KOPT-K1 (cell line): ENCODE data around the gene SMIM43.
"Not testable (repeated sequence)": the region's sequence is repeated elsewhere in the genome, so short reads cannot be mapped to it uniquely, and the experiment has no call there.

Experiments
- H3K27ac ChIP-seq: fragments of 200-600 bp; sonication (generic); 2 replicates; pipeline ENCODE4 v1.5.1; 2016; ENCODE audit warnings: antibody characterized with exemption, mild to moderate bottlenecking, low read depth, low read length; ENCODE audit not compliant: poor library complexity, severe bottlenecking
- H3K36me3 ChIP-seq: fragments of 200-600 bp; sonication (generic); 2 replicates; pipeline ENCODE4 v1.5.1; 2017; ENCODE audit warnings: antibody characterized with exemption, mild to moderate bottlenecking, low read length, moderate library complexity; ENCODE audit not compliant: insufficient read depth
- H3K9me3 ChIP-seq: fragments of 200-600 bp; sonication (generic); 2 replicates; pipeline ENCODE4 v1.5.1; 2017; ENCODE audit warnings: antibody characterized with exemption, low read length, mild to moderate bottlenecking; ENCODE audit not compliant: insufficient read depth, poor library complexity, severe bottlenecking

SMIM43 gene

GRCh38 chr4:121765971-121766538, 1.1 kb upstream of the SMIM43 start:
- no peaks in the 10 kb centered on the region for H3K9me3 ChIP-seq
- H3K36me3 ChIP-seq = no peaks in the 10 kb centered on the region
- H3K27ac ChIP-seq = no peak overlapping the region

DNA sequence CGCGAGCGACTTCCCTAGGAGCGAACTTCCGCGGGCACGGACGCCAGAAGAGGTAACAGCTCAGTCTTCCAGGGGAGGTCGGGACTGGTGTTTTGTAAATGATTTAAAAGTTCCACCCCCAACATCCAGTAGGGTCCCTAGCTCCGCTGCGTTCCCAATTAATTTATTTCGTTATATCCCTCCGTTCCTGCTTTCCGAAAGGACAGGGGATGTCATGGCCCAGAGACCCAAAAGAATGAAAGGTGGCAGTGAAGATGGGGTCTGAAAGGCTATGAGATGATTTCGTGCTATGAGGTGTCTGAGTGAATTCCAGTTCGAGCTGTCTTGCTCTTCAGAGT, 373 bp upstream of the SMIM43 start:
- no peak overlapping the region for H3K27ac ChIP-seq

GRCh38 chr4:121764303-121764701, 662 bp downstream of the SMIM43 start:
- no peaks in the 10 kb centered on the region for H3K9me3 ChIP-seq
- no peak overlapping the region for H3K27ac ChIP-seq
- H3K36me3 ChIP-seq = no peaks in the 10 kb centered on the region

More for the DNA sequence above, 373 bp upstream of the SMIM43 start:
- Histone ChIP-seq H3K36me3 (no peaks in the 10 kb centered on the region), H3K9me3 (no peaks in the 10 kb centered on the region)

GRCh38 chr4:121760205-121760604, 4.8 kb downstream of the SMIM43 start:
- Histone ChIP-seq H3K9me3 (no peaks in the 10 kb centered on the region), H3K36me3 (no peaks in the 10 kb centered on the region), H3K27ac (no peak overlapping the region)

DNA sequence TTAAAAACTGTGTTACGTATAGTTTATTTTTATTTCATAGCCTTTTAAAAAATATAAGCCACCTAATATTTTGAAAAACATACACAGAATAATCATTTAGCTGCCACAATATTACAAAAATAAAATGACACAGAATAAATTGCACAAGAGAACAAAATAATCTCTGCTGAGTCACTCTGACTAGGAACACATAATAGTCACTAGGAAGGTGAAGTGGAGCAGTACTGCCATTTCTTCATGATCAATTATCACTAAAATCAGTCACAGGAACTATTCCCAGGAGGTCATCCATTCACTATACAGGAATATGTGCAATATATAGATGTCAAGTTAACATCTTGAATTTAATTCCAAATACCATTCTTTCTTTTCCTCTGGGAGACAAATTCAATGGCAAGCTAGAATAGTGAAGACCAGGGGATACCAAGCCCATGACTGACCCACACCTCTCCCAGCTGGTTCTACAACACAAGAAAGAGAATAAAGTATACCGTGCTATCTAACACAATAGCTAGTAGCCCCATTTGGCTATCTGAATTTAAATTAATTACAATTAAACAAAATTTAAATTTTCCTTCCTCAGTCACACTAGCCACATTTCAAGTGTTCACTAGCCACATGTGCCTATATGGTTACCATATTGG, 5.9 kb downstream of the SMIM43 start:
- no peaks in the 10 kb centered on the region for H3K9me3 ChIP-seq
- H3K36me3 ChIP-seq = no peaks in the 10 kb centered on the region
- no peak overlapping the region for H3K27ac ChIP-seq

- H3K27ac ChIP-seq, H3K9me3 ChIP-seq, H3K36me3 ChIP-seq: not testable (repeated sequence)
Measured at GRCh38 chr4:121752142-121752541, 12.8 kb downstream of the SMIM43 start.

DNA sequence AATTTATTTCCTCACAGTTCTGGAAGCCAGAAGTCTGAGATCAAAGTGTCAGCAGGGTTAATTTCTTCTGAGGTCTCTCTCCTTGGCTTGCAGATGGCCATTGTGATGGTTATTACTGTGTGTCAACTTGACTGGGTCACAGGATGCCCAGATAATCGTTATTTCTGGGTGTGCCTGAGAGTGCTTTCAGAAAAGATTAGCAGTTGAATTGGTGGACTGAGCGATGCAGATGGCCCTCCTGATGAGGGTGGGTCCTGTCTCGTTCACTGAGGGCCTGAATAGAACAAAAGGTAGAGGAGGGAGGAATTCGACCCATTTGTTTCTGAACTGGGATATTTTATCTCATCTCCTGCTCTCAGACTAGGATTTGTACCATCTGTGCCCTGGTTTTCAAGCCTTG, 15.7 kb downstream of the SMIM43 start:
- Histone ChIP-seq H3K36me3 (no peaks in the 10 kb centered on the region), H3K9me3 (no peaks in the 10 kb centered on the region), H3K27ac (no peak overlapping the region)

DNA sequence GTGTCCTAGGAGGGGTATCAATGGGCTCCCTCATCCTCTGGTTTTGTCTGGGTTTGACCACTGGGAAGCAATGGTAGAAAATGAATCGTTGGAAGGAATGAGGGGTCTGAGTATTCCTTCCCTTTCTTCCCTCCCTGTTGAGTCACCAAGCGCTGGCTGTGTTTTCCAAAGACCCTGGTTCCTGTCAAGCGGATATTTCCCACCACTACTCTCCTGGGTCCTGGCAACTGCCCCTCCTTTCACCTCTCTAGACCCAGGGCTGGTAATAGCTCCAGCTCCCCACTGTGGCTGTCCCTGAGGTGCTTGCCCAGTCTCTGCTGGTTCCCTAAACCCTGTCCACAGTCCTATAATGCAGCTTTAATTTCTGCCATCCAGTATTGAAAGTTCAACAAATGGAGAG, 22.2 kb downstream of the SMIM43 start:
- no peak overlapping the region for H3K27ac ChIP-seq

DNA sequence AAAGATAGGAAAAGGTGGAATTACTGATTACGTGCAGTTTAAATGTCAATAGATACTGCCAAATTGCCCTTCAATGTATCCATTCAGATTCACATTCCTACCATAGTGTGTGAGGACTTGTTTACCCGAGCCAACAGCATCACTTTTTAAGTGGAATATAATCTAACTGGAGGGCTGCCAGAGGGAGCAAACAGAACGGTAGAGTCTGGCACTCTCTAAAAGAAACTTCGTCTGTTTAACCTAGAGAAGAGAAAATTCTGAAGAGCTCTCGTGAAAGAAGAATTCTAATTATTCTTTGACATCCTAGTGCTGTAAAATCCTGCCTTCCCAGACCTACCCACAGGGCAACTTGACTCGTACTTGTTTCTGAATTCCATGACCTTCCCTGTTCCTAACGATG, 23.2 kb downstream of the SMIM43 start:
- H3K9me3 ChIP-seq = no peaks in the 10 kb centered on the region
- no peaks in the 10 kb centered on the region for H3K36me3 ChIP-seq
- no peak overlapping the region for H3K27ac ChIP-seq

More for the DNA sequence above, 22.2 kb downstream of the SMIM43 start:
- H3K36me3 ChIP-seq = no peaks in the 10 kb centered on the region
- no peaks in the 10 kb centered on the region for H3K9me3 ChIP-seq

DNA sequence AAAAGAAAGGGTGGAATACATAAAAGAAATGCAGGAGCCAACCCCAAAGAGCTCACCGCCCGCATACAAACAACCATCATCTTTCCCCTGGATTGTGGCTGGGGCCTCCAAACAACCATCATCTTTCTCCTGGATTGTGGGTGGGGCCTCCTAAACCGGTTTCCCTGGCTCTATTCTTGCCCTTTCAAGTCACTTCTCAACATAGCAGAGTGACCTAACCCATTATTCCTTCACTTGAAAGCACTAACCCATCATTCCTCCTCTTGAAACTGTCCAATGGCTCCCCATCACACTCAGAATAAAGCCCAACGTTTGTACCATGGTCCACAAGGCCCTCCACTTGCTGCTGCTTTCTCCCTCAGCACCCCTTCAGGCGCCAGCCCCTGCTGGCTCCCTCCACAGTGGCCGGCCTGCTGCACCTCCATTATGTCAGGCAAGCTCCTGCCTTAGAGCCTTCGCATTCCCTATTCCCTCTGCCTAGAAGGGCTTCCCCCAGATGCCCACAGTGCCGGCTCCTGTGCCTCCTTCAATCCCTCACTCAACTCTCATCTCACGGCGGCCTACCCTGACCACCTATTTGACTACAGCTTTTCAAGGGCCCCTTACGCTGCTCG, 24.1 kb downstream of the SMIM43 start:
- H3K27ac ChIP-seq = no peak overlapping the region
- H3K36me3 ChIP-seq = no peaks in the 10 kb centered on the region
- no peaks in the 10 kb centered on the region for H3K9me3 ChIP-seq

DNA sequence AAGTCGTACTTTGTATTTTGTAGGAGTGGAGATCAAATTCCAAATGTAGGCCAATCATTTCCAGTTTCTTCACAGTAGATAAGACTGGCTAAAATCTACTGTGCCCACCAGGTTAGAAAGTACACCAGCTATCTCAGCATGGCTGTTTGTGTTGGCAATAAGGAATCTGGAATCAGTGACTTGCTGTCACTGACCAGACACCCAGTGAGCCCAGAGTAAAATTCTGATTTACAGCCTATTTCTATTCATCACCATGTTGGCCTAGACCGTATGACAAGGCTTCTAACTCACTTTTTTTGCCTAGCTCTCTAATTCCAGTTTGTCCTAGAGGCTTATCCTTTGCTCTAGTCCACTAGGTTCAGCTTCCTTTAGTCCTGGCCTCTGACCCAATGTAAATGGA, 25.4 kb downstream of the SMIM43 start:
- H3K9me3 ChIP-seq = no peaks in the 10 kb centered on the region
- H3K27ac ChIP-seq = no peak overlapping the region
- H3K36me3 ChIP-seq = no peaks in the 10 kb centered on the region

DNA sequence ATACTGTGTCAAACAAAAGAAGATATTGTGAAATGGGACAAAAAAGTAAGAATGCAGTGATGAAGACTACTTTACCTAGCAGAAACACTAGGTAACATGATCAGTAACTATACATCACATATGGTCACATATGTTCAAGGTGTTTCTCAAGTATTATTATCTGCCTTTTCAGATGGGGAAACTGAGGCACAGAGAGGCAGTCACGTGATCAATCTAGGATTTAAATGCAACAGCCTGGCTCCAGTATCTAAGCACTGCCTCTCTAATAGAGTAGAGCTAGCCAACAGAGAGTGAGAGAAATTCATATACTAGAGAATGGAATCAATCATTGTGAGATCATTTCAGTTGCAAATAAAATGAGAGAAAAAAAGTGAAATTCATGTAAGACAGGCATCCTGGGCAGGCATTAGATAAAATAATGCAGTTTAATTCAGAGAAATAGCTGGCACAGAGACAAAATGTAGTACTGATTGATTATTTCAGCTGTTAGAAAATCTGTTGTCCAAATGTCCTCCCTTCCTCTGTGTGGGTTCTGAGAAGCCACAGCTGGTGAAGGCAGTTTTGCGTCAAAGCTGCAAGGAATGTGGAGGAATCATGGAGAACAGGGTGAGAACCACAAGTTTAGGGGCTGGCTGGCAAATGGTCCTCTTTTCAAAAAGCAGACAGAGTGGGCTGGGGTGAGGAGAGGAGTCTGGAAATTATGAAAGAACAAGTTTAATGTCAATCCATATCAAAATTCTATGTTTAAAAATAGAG, 26.0 kb downstream of the SMIM43 start:
- Histone ChIP-seq H3K27ac (no peak overlapping the region), H3K9me3 (no peaks in the 10 kb centered on the region), H3K36me3 (no peaks in the 10 kb centered on the region)

DNA sequence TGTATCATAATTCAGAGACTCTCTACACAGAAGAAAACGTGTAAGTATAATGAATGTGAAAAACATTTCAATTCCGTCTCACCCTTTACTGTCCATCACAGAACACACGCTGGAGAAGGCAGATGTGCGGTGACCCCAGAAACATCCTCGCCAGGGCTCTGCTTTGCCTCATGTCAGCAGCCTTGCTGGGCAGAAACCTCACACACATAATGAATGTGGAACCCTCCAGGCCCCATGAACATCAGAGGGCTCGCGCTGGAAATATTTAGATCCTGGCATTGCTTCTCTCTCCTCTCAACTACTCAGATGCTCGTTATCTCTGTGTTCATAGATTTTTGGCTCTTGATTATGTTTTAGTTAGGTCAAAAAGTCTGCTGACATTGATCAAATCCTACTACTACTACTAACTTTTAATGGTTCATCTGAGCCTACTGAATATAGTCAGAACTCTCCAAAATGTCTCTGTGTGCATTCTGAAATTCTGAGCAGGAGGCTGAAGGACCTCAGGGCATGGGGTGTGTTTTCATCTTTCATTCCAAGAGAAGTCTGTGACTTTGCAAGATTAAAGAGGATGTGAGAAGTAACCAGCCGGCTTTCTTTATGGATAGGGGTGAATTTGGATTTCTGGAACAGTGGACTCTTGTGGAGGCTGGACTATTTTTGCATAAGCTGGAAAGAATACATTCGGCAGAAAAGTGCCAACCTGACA, 27.0 kb downstream of the SMIM43 start:
- no peaks in the 10 kb centered on the region for H3K9me3 ChIP-seq
- H3K27ac ChIP-seq = no peak overlapping the region
- no peaks in the 10 kb centered on the region for H3K36me3 ChIP-seq

- Histone ChIP-seq H3K36me3 (no peaks in the 10 kb centered on the region), H3K9me3 (no peaks in the 10 kb centered on the region), H3K27ac (no peak overlapping the region)
Measured at GRCh38 chr4:121736735-121737351, 28.1 kb downstream of the SMIM43 start.

GRCh38 chr4:121734571-121734970, 30.4 kb downstream of the SMIM43 start:
- Histone ChIP-seq H3K9me3 (no peaks in the 10 kb centered on the region), H3K36me3 (no peaks in the 10 kb centered on the region), H3K27ac (no peak overlapping the region)
